H1 (cell line): ENCODE data around the gene ZNF775. TPM values are rescaled to one million over a fixed set of nuclear protein-coding genes. Genes with fewer than 3 reads are reported as not detected.

Experiments
- NRF1 ChIP-seq: IDR thresholded peaks from 2 replicates; pipeline ENCODE4 v1.6.1; 2011; ENCODE audit warnings: mild to moderate bottlenecking, low read depth, low read length, improper control_type of control experiment
- POLR2AphosphoS5 ChIP-seq: IDR thresholded peaks from 2 replicates; pipeline ENCODE4 v1.6.1; 2011; ENCODE audit warnings: low read depth, low read length
- RNF2 ChIP-seq: fragments of 200-900, 300-1000 bp; sonication (generic); IDR thresholded peaks from 2 replicates; pipeline ENCODE4 v1.7.1; 2016; ENCODE audit warnings: borderline replicate concordance, low read depth, mild to moderate bottlenecking, antibody characterized with exemption, low read length; ENCODE audit not compliant: poor library complexity, severe bottlenecking; ENCODE audit errors: missing control alignments
- polyA plus RNA-seq, 7 experiments: library from polyadenylated mRNA; depleted of rRNA in 3 of 7; stranded (reverse) in 5 of 7; unstranded in 2 of 7; fragments of >200 nt in 5 of 7; fragments of 200-250 nt in 2 of 7; gene quantifications; 1 replicate in 5 of 7; 2 replicates in 1 of 7; 4 replicates in 1 of 7; pipeline versions ENCODE4 v1.2.1 to v1.2.3, GENCODE V29; 2011 to 2013; ENCODE audit warnings: missing spikeins in 2 of 7, mixed read lengths in 2 of 7
- total RNA-seq: library from RNA; stranded (reverse); fragmentation: NEBNext Ultra II Directional; extraction: Animal tissue kit (Norgen Biotek cat#: 25700); gene quantifications from 2 replicates; pipeline ENCODE4 v1.2.1, GENCODE V29; 2021

Gene ZNF775
- total and polyA plus RNA-seq, 2 of the 8 experiments (the other 6 are each of a cell fraction or from before 2014, with no cell fraction given), result 13.6 to 21.5 TPM

DNA sequence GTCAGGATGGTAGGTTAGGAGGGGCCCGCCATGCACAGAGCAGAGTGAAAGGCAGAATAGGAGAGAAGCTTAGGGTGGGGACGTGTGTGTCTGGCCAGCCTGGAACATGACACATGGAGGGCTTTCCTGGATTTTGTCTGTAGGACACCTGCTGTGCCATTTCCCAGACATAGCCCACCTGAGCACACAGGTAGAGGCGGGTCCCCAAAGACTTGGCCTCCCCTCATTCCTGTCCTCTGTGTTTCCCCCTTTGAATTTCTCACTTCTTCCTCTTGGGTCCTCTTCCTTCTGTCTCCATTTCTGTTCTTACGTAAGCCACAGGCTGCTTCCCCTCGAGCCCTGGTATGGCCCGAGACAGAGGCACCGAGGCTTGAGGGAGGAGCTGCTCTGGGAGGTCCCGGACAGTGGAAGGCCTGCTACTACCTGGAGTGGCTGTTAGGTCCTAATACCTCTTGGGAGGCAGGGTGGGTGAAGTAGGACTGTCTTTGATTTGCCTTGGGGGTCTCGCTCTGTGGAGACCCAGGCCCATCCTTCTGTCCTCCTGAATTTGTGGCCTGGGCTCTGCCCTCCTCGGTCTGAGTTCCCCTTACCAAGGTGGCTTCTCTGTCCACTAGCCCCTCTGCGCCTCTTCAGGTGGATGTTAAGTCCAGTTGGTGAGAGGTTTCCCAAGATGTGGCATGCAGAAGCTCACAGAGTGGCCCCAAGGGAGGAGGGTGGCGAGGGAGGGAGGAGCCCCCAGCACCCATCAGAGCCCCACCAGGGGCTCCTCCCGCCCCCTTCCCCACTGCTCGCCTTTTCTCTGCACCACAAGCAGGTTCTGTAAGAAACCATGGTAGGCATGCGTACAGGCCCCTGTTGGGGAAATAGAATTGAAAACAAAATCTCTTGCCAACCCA, 5.5 kb downstream of the ZNF775 start (continued):
- TF ChIP-seq RNF2 (no peak), POLR2AphosphoS5 (no peak), NRF1 (no peak)
